Stimulated activated CD4-positive, alpha-beta T cell treated with anti-CD3 and anti-CD28 coated beads, Interleukin-12 subunit alpha, Interleukin-12 subunit beta, amount 100 ng/mL, for 4 hours (primary cell): Measurements from ENCODE around the gene SLC9C2.
"Not testable (repeated sequence)": the region's sequence is repeated elsewhere in the genome, so short reads cannot be mapped to it uniquely, and the experiment has no call there.

Experiments
- DNase-seq: peaks from one replicate; pipeline ENCODE4 v3.0.0-alpha.2; 2020

SLC9C2 gene

DNA sequence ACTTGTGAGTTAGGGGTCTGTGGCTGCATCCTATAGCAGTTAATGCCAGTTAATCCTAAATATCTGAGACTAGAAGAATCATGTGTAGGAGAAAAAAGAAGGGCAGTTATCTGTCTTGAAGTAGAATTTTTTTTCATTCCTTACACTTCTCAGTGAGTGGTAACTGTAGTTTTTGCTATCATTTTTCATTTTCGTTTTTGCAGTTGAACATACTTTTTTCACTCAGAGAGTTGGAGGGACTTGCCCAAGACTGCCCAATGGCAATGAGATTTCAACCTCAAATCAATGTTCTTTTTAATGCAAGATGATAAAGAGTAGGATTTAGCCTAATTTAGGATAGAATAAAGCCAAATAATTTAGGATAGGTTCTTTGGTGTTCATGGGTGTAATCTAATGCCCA lies 120.2 kb downstream of the SLC9C2 start:
- DNase-seq = no peak

DNA sequence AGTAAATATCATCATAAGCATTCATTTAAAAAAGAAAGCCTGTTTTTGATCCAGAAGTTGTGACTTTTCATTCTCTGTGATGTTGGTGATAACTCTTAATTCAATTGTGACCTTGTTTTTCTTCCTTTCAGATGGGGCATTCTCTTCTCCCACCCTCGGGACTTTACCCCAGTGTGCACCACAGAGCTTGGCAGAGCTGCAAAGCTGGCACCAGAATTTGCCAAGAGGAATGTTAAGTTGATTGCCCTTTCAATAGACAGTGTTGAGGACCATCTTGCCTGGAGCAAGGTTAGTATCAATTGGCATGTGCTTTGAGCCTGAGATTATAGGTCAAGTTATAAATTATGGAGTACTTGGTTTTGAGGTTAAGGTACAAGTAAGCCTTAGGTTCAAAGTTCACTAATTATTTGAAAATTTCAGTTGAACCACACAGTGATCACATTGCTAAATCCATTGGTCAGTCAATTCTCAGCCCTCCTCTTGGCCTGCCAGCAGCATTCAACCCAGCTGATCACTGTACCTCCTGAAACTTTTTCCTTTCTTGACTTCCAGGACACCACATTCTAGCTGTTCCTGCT lies 121.6 kb downstream of the SLC9C2 start:
- no peak for DNase-seq

DNA sequence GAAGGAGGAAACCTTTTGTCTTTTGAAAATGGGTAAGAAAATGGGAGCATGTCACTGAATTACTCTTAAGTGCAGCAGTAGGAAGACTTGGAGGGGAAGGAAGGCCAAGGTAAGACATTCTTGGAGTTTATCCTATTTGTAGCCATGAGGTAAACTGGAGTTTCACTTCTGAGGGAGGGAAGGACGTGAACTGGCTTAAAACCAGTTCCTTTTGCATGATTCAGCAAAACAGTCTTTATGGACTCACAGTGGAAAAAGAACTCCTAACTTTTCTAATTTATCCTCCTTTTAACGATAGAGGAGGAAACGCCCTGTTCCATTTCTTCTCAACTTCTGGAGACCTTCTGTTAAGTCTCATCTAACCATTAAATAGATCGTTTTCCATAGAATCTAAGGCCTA lies 123.2 kb downstream of the SLC9C2 start:
- DNase-seq = no peak

DNA sequence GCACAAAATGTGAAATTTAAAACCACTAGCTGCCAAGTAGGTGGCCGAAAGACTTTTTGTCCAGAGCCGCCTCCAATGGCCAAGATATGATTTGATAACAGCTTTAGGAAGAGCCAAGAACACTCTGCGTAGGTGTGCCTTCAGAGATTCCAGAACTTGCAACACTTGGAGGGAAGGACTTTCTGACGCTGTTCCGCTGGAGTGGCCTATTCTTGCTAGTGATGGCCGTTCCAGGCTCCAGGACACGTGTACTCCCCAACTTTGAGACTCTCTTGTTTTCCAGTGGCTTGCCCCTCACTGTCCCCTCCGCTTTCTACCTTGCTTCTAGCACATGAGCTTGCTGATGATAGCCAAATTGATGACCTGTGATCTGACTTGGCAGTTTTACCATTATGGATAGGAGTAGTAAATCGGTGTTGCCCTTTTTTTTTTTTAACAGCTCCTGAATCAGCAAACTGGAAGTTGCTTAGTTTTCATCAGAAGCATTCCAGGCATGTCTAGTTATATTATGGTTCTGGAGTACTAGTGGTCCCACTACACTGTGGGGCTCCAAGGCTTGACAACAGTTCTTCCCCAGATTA lies 124.7 kb downstream of the SLC9C2 start:
- DNase-seq = no peak

DNA sequence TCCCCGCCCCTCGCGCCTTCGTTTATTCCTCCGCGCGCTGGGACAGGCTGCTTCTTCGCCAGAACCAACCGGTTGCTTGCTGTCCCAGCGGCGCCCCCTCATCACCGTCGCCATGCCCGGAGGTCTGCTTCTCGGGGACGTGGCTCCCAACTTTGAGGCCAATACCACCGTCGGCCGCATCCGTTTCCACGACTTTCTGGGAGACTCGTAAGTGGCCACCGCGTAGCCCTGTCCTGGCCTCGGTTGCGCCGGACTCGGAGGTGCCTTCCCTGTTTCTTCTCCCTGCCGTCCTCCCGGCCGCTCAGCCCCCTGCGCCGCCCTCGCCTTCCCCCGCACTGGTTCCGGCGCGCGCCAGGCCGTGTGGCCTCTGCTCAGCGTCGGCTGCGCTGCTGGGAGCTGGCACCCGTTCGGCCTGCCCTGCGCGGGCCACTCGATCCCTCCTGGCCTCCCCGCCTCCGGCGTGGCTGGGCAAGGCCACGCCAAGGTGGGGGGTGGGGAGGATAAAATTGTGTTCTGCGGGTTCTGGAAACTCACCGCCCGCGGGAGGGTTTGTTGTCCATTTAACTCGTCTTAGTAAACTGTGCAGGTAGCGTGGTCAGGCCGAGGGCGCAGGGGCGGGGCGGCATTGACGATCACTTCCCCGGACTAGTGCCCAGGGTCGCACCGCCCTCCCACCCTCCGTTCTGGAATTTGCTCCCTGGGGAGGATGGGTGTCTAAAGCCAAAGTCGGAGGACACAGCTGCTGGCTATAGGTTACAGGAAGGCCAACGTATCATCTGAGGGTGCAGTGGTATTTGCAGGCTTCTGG lies 125.4 kb downstream of the SLC9C2 start, which contains the start of gene PRDX6:
TSS of gene PRDX6 (plus strand) at position 50 of the 808 bp plus-strand sequence. CDS start at position 113, 63 bp downstream.
- DNase-seq = no peak

DNA sequence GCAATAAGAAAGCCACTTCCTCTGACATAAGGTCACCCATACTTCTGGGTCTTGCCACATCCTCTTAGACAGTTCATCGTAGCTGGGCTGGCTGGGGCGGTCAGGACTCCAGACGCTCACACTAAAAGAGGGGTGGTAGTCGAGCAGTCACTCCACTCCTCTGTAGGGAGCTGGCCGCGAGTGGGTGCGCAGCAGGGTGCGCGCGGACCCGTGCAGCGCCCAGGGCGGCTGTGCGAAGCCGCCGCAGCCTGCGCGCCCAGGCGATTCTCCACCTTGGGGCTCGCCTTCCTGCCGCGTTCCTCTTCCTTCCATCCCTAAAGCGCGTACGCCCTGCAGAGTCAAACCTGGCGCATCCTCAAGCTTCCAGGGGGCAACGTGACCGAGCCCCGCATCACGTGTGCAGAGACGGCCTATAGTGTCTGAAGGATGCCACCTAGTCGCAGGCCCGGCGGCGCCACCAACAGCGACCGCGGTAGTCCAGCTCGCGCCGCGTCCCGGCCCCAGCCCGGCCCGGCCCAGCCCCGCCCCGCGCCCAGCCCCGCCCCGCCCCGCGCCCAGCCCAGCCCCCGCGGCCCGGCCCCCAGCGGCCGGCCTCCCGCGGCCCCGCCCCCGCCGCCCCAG lies 126.1 kb downstream of the SLC9C2 start:
- DNase-seq = peak; percentile 82

DNA sequence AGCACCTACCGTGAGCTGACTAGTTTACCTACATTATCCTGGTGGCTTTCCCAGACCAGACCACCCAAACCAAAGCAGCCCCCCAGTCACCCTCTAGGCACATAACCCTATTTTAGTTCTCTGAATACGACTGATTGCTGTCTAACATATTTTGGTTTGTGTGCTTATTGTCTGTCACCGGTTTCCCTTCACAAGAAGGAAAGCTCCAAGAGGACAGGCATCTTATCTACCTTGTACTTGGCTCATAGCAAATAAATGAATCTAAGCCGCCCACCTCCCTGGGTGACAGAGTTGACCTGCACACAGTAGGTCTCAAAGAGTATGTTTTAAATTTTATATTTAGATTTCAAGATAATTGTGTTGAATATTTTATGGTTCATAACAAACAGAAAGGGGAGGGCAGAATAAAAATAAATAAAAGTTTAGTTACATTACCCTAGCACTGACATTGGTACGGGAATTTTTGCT lies 126.6 kb downstream of the SLC9C2 start:
- no peak for DNase-seq

DNA sequence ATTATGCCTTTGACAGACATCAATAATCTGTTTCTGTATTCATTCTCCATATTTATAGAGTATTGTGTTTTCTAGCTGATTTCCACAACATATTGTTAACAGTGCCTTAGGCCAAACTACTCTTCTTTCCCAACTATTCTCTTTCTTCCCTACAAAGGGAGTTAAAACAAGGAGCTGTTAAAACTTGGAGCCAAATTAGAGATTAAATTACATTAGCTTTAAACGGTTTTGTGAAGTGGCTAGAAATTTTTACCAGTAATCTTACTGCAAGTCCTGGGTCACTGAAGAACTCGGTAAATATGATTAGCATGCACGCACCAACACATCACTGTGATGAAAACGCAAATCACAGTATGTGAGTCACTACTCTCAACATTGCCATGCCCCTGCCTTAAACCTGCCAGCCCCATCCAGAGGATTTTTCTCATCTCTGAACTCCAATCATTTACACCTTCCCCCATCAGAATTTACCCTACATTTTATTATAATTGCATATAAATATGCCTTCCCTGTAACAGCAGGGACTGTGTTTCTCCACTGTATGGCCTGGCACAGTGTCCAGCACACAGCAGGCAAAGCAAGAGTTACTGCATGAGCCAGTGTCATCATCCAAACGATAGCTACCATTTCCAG lies 127.2 kb downstream of the SLC9C2 start:
- no peak for DNase-seq

DNA sequence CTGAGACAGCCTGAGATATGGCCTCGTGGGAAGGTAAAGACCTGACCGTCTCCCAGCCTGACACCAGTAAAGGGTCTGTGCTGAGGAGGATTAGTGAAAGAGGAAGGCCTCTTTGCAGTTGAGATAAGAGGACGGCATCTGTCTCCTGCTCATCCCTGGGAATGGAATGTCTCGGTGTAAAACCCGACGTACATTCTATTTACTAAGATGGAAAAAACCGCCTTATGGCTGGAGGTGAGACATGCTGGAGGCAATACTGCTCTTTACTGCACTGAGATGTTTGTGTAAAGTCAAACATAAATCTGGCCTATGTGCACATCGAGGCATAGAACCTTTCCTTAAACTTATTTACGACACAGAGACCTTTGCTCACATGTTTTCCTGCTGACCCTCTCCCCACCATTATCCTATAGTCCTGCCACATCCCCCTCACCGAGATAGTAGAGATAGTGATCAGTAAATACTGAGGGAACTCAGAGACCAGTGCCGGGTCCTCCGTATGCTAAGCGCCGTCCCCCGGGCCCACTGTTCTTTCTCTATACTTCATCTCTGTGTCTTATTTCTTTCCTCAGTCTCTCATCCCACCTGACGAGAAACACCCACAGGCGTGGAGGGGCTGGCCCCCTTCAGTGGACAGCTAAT lies 128.0 kb downstream of the SLC9C2 start:
- not testable (repeated sequence) for DNase-seq

DNA sequence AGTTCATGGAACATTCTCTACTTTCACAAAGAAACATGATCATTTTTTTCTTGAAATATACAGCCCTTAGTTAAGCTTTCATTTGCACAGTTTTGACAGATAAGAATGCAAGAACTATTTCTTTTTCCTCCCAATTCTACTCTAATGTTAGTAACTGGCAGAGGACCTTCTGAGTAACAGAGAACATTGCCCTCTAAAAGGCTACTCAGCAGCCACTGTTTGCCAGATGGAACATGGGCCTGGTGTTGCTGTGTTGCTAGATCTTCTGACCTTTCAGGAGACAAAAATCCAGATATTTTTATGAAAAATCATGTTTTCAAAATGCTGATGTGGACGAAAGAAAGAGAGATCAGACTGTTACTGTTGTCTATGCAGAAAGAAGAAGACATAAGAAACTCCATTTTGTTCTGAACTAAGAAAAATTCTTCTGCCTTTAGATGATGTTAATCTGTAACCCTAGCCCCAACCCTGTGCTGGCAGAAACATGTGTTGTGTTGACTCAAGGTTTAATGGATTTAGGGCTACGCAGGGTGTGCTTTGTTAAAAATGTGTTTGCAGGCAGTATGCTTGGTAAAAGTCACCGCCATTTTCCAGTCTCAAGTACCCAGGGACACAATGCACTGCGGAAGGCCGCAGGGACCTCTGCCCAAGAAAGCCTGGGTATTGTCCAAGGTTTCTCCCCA lies 128.6 kb downstream of the SLC9C2 start:
- DNase-seq = no peak

DNA sequence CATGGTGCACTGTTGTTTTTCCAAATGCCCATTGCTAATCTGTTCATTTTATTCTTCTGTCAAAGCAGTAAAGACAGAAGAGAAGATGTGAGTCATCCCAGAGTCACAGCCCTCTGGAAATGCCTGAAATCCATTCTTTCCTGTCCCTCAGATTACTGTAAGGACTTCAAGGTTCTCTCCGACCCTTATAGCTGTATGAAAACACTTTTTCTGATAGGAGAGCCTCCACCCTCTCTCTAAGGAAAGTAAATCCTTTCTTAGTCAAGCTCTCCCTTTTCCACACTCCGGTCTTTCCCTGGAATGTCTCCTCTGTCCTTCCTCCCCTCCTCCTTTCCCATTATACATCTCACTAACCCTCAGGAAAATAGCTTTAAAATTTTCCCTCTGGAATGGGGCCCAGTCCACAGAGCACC lies 129.3 kb downstream of the SLC9C2 start:
- DNase-seq = no peak

DNA sequence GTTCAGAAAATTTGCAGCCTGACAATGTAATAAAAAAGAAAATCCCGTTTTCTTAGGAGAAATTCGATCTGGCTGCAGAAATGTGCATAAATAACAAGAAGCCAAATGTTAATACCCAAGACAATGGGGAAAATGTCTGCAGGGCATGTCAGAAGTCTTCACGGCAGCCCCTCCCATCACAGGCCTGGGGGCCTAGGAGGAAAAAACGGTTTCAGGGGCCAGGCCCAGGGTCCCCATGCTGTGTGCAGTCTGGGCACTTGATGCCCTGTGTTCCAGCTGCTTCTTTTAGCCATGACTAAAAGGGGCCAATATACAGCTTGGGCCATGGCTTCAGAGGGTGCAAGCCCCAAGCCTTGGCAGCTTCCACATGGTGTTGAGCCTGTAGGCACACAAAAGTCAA lies 132.3 kb downstream of the SLC9C2 start:
- no peak for DNase-seq

DNA sequence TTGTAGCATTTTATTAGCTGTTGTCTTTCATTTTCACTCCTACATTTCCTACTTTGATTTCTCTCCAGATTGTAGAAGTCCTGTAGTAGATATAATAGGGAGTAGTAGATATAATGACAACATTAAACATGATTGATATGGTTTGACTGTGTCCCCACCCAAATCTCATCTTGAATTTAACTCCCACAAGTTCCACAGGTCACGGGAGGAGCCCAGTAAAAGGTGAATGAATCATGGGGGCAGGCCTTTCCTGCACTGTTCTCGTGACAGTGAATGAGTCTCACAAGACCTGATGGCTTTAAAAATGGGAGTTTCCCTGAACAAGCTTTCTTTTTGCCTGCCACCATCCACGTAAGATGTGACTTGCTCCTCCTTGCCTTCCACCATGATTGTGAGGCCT lies 133.2 kb downstream of the SLC9C2 start:
- no peak for DNase-seq

DNA sequence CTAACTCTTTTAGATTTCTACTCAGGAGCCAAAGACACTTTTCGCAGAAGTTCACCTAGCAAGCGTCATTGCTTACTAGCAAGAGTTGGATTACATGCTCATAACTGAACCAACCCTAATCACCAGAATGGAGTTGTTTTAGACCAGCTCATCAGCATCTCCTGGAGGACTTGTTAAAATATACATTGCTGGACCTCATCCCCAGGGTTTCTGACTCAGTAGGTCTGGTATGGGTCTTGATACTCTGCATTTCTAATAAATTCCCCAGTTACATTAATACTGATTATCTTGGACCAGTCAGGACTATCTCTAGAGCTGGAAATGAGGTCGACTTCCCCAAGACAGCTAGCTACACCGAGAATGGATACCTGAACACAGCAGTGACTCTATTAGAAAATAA lies 135.4 kb downstream of the SLC9C2 start:
- DNase-seq = no peak

DNA sequence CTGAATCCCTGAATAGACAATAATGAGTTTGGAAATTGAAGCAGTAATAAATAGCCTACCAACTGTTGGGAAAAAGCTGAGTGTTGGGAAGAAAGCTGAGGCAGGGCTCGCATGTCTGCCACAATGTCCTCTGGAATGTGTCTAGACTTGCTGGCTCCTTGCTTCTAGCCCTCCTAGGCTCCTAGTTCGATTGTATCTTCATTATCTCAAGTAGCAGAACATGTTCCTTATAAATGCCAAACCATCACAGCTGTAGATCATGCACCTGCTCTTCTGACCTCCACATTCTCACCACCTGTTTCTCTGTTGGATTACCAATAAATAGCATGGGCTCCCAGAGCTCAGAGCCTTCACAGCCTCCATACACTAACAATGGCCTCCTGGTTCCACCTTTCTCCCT lies 138.7 kb downstream of the SLC9C2 start:
- DNase-seq = not testable (repeated sequence)

DNA sequence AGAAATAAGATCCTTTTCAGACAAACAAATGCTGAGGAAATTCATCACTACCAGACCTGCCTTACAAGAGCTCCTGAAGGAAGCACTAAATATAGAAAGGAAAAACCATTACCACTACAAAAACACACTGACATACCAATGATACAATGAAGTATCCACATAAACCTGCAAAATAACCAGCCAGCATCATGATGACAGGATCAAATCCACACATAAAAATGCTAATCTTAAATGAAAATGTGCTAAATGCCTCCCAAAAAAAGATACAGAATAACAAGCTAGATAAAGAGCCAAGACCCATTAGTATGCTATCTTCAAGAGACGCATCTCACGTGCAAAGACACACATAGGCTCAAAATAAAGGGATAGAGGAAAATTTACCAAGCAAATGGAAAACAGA lies 140.2 kb downstream of the SLC9C2 start:
- DNase-seq = not testable (repeated sequence)

DNA sequence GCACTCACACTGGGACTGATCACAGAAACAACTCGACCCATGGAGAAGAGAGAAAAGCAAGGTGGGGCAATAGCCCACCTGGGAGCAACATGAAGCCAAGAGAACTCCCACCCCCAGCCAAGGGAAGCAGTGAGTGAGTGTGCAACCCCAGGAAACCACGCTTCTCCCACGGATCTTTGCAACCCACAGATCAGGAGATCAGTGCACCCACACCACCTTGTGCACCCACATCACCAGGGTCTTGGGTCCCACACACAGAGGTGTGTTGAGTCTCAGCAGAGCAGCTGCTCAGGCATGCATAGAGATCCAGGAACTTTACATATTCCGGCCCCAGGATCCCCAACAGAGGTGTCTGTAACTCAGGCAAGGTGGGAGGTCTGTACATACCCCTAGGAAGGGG lies 143.0 kb downstream of the SLC9C2 start:
- DNase-seq = no peak

DNA sequence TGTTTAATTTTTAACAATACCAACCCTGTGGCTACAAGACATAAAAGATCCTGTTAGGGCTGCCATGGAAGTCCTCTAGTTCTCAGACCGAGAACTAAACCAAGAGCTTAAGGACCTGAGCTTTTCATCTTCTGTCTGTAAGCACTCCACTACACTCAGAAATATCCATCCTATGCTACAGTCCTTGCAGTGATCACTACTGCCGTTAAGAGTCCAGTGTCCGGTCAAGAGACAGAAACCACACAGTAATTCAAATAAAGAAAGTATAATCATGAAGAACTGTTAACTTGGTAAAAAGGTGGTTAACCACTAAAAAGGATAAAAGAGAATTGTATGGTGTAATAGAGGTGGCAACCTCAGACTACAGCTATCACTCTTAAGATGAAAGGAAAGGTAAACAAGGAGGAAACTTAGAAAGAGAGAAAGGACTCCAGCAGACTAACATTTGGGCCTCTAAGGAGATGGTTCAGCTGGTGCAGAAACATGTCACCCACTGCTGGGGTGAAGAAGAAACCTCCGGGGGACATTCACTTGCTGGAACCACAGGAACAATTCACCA lies 147.8 kb downstream of the SLC9C2 start:
- no peak for DNase-seq

DNA sequence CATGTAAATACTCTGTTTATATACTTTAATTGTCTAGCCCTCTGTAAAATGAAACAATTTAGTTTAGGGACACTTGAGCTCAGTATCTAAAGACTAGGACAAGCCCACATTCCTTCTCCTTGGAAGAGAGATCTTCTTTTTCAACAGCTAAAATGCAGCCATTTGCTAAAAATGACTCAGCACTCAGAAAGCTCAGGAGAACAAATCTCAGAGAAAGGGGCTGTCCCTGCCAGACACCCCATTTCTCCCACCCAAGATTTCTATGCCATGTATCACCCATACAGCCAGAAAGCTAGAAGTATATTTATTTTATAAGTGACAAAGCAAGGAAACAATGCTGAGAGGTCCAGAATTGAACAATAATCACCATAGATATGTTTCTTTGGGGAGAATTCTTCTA lies 148.9 kb downstream of the SLC9C2 start:
- DNase-seq = no peak

DNA sequence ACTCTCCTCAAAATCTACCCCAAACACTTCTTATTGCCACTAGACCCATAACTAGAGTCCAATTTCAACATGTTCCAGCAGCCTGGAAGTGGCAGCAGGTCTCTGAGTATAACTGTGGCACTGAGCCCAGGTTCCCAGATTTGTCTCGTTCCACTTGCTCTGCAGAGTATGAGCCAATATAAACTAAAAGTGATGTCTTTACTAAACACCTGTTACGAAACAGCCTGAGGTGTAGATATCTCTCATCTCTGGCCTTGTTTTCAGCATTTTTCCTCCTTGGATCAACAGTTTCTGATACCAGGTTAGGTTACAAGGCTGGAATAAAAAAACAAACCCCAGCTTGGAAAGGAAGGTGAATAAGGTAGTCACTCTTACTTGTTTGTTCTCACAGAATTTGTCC lies 150.9 kb downstream of the SLC9C2 start:
- DNase-seq = no peak
